HUES64 (cell line): ENCODE measurements around the gene IL9R. TPM values are rescaled to one million over a fixed set of nuclear protein-coding genes. Genes with fewer than 3 reads are reported as not detected.
A peak's percentile ranks its signal among the peaks of the same experiment; 100 is the strongest.

ENCODE experiments used
- H3K27ac ChIP-seq: 2 replicates; pipeline ENCODE4 v1.7.0; 2013; ENCODE audit warnings: low read depth, low read length, inconsistent platforms
- H3K27me3 ChIP-seq: 2 replicates; pipeline ENCODE4 v1.6.1; 2013; ENCODE audit warnings: mild to moderate bottlenecking, low read length; ENCODE audit not compliant: insufficient read depth
- H3K36me3 ChIP-seq: 2 replicates; pipeline ENCODE4 v1.6.1; 2013; ENCODE audit warnings: mild to moderate bottlenecking, low read length; ENCODE audit not compliant: insufficient read depth
- H3K4me1 ChIP-seq: 2 replicates; pipeline ENCODE4 v1.6.1; 2013; ENCODE audit warnings: mild to moderate bottlenecking, low read length, moderate library complexity; ENCODE audit not compliant: insufficient read depth
- H3K4me3 ChIP-seq: 2 replicates; pipeline ENCODE4 v1.5.1; 2013; ENCODE audit warnings: mild to moderate bottlenecking, low read length, moderate library complexity
- H3K9ac ChIP-seq: 2 replicates; pipeline ENCODE4 v1.6.1; 2013; ENCODE audit warnings: mild to moderate bottlenecking, low read depth, low read length
- H3K9me3 ChIP-seq: 2 replicates; pipeline ENCODE4 v1.6.1; 2013; ENCODE audit warnings: low read depth, low read length; ENCODE audit not compliant: insufficient read depth
- WGBS: fragments of 150-250, 120-280 bp; methylation state at CpG from one replicate; pipeline ENCODE4 v1.1.7; 2013; ENCODE audit warnings: missing lambda C conversion rate; 5-methylcytosine and 5-hydroxymethylcytosine counted together
- polyA plus RNA-seq, 2 experiments: library from polyadenylated mRNA; stranded (reverse); fragments of 50-300 nt; gene quantifications; one replicate each; pipeline ENCODE4 v1.2.3, GENCODE V29; 2013

The IL9R gene
- polyA plus RNA-seq (2013, experiment 1 of 2), result not detected
- polyA plus RNA-seq (2013, experiment 2 of 2), result not detected

- no peaks in the 10 kb centered on the region for H3K27me3 ChIP-seq
- no peaks in the 10 kb centered on the region for H3K36me3 ChIP-seq
- peaks cover 73% of the 10 kb centered on the region for H3K9me3 ChIP-seq
- no peak within 1 kb of the TSS for H3K27ac ChIP-seq
- no peak within 1 kb of the TSS for H3K4me3 ChIP-seq
- WGBS, result 87% methylated on average over 5 of the region's 5 CpGs
- no peak within 1 kb of the TSS for H3K9ac ChIP-seq
- no peaks in the 10 kb centered on the region for H3K4me1 ChIP-seq
These were observed at the start of gene IL9R for GRCh38 chrX:155997436-155997835. Gene IL9R, plus strand, starts transcription at chrX:155997696. Its CDS starts 64 bp downstream, at chrX:155997760.

- no peaks in the 10 kb centered on the region for H3K4me1 ChIP-seq
- no peak overlapping the region for H3K27ac ChIP-seq
- H3K27me3 ChIP-seq, result no peaks in the 10 kb centered on the region
- H3K4me3 ChIP-seq, result no peak overlapping the region
- no peaks in the 10 kb centered on the region for H3K36me3 ChIP-seq
- H3K9ac ChIP-seq, result no peak overlapping the region
- WGBS, result 92% methylated on average over 2 of the region's 2 CpGs
- H3K9me3 ChIP-seq, result peaks cover 81% of the 10 kb centered on the region
These were observed 48.4 kb upstream of the IL9R start for GRCh38 chrX:155949098-155949497.

GRCh38 chrX:155951237-155951789 is 46.2 kb upstream of the IL9R start:
- no peak overlapping the region for H3K9ac ChIP-seq
- H3K27ac ChIP-seq, result no peak overlapping the region
- no peak overlapping the region for H3K4me3 ChIP-seq
- no peaks in the 10 kb centered on the region for H3K27me3 ChIP-seq
- no peaks in the 10 kb centered on the region for H3K4me1 ChIP-seq
- H3K9me3 ChIP-seq, result peaks cover 81% of the 10 kb centered on the region
- no peaks in the 10 kb centered on the region for H3K36me3 ChIP-seq
- WGBS, result 85% methylated on average over 3 of the region's 3 CpGs

GRCh38 chrX:155953055-155953454 is 44.4 kb upstream of the IL9R start:
- WGBS, result 79% methylated on average over 3 of the region's 3 CpGs
- Histone ChIP-seq H3K27ac (no peak overlapping the region), H3K9me3 (peaks cover 81% of the 10 kb centered on the region), H3K4me3 (no peak overlapping the region), H3K9ac (no peak overlapping the region), H3K4me1 (no peaks in the 10 kb centered on the region), H3K36me3 (no peaks in the 10 kb centered on the region), H3K27me3 (no peaks in the 10 kb centered on the region)

- WGBS, result 50% methylated on average over 1 of the region's 1 CpG
- Histone ChIP-seq H3K9ac (no peak overlapping the region), H3K4me3 (no peak overlapping the region), H3K4me1 (peaks cover 5% of the 10 kb centered on the region; the same call in 1 of the 2 replicates), H3K27me3 (no peaks in the 10 kb centered on the region), H3K27ac (no peak overlapping the region), H3K9me3 (peaks cover 70% of the 10 kb centered on the region), H3K36me3 (no peaks in the 10 kb centered on the region)
These were observed 42.7 kb upstream of the IL9R start for GRCh38 chrX:155954793-155955192.

GRCh38 chrX:155956099-155956498 is 41.4 kb upstream of the IL9R start:
- 88% methylated on average over 9 of the region's 9 CpGs for WGBS
- Histone ChIP-seq H3K4me1 (peaks cover 5% of the 10 kb centered on the region; the same call in 1 of the 2 replicates), H3K27ac (no peak overlapping the region), H3K27me3 (no peaks in the 10 kb centered on the region), H3K9ac (no peak overlapping the region), H3K9me3 (peaks cover 57% of the 10 kb centered on the region), H3K4me3 (no peak overlapping the region), H3K36me3 (no peaks in the 10 kb centered on the region)

GRCh38 chrX:155956649-155957048 is 40.8 kb upstream of the IL9R start:
- Histone ChIP-seq H3K36me3 (no peaks in the 10 kb centered on the region), H3K9ac (no peak overlapping the region), H3K4me3 (no peak overlapping the region), H3K4me1 (peaks cover 5% of the 10 kb centered on the region; the same call in 1 of the 2 replicates), H3K9me3 (peaks cover 51% of the 10 kb centered on the region), H3K27ac (no peak overlapping the region), H3K27me3 (no peaks in the 10 kb centered on the region)
- 88% methylated on average over 3 of the region's 3 CpGs for WGBS

GRCh38 chrX:155957843-155958242 is 39.7 kb upstream of the IL9R start:
- H3K4me1 ChIP-seq, result peaks cover 5% of the 10 kb centered on the region; the same call in 1 of the 2 replicates
- no peaks in the 10 kb centered on the region for H3K27me3 ChIP-seq
- WGBS, result 62% methylated on average over 7 of the region's 7 CpGs
- peak overlapping the region; percentile 26; the same call in 1 of the 2 replicates for H3K4me3 ChIP-seq
- peak overlapping the region; percentile 50; the same call in 1 of the 2 replicates for H3K9ac ChIP-seq
- H3K27ac ChIP-seq, result no peak overlapping the region
- H3K9me3 ChIP-seq, result peaks cover 52% of the 10 kb centered on the region
- H3K36me3 ChIP-seq, result no peaks in the 10 kb centered on the region

- Histone ChIP-seq H3K36me3 (no peaks in the 10 kb centered on the region), H3K4me1 (peaks cover 5% of the 10 kb centered on the region; the same call in 1 of the 2 replicates), H3K9ac (peak overlapping the region; percentile 67), H3K27me3 (no peaks in the 10 kb centered on the region), H3K27ac (peak overlapping the region; percentile 43; the same call in 1 of the 2 replicates), H3K9me3 (peaks cover 49% of the 10 kb centered on the region), H3K4me3 (peak overlapping the region; percentile 48)
- 51% methylated on average over 5 of the region's 5 CpGs for WGBS
These were observed 38.4 kb upstream of the IL9R start for GRCh38 chrX:155959018-155959587.

GRCh38 chrX:155962906-155963305 is 34.6 kb upstream of the IL9R start:
- no peak overlapping the region for H3K4me3 ChIP-seq
- H3K36me3 ChIP-seq, result no peaks in the 10 kb centered on the region
- peaks cover 49% of the 10 kb centered on the region for H3K9me3 ChIP-seq
- no peak overlapping the region for H3K27ac ChIP-seq
- peaks cover 5% of the 10 kb centered on the region; the same call in 1 of the 2 replicates for H3K4me1 ChIP-seq
- WGBS, result 80% methylated on average over 1 of the region's 1 CpG
- no peaks in the 10 kb centered on the region for H3K27me3 ChIP-seq
- no peak overlapping the region for H3K9ac ChIP-seq

- H3K9ac ChIP-seq, result no peak overlapping the region
- H3K27me3 ChIP-seq, result no peaks in the 10 kb centered on the region
- no peaks in the 10 kb centered on the region for H3K4me1 ChIP-seq
- H3K9me3 ChIP-seq, result peaks cover 62% of the 10 kb centered on the region
- H3K36me3 ChIP-seq, result no peaks in the 10 kb centered on the region
- no peak overlapping the region for H3K27ac ChIP-seq
- no peak overlapping the region for H3K4me3 ChIP-seq
- 60% methylated on average over 8 of the region's 8 CpGs for WGBS
These were observed 30.6 kb upstream of the IL9R start for GRCh38 chrX:155966876-155967275.
